Measurements from ENCODE around the gene PLCZ1. TPM values are rescaled to one million over a fixed set of nuclear protein-coding genes. Genes with fewer than 3 reads are reported as not detected.
"Not testable (repeated sequence)": the region's sequence is repeated elsewhere in the genome, so short reads cannot be mapped to it uniquely, and the experiment has no call there.

Gene PLCZ1
- total and polyA plus RNA-seq, 10 of the 15 experiments (the other 5 are each of a cell fraction or from before 2014, with no cell fraction given): not detected

DNA sequence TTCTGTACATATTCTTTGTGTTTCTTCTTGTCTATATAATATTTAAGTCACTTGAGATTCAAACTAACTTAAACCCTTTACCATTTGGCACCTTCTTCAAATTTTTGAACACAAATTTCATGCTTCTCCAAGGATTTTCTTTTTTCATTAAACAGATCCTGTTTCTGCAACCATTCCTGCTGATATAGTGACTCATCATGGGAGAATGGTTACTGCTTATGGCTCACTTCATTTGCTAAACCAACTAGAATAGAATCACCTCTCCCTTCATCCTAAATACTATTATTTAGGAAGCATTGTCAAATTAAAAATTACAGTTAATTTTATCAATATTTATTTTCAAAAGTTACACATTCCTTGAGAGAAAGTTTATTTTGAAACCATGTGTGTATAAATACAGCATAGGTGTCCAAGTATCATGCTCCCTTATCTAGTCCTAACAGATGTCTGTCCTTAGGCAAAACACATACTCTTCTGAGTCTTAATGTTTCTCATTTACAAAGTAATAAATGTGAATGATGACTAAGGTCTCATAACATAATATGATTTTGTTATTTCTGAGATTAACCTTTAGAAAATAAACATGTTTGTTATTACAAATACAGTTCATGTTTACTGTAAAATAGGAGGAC lies 40.7 kb downstream of the PLCZ1 start (continued):
- TF ChIP-seq EP300 (IDR thresholded peaks at IDR 0.05; ENCODE audit: borderline replicate concordance in 1 of 2, control insufficient read depth in 1 of 2, low read depth in 2 of 2, low read length in 2 of 2) (no peak), CBFB (IDR thresholded peaks at IDR 0.05; ENCODE audit: low read depth) (no peak), SP1 (IDR thresholded peaks at IDR 0.05; ENCODE audit: low read depth, low read length) (no peak), NR2C2 (IDR thresholded peaks at IDR 0.05; ENCODE audit: borderline replicate concordance, control insufficient read depth, insufficient read length, low read depth) (no peak), ZNF207 (IDR thresholded peaks at IDR 0.05; ENCODE audit: borderline replicate concordance) (no peak)
- TF ChIP-seq, protein P1, sequence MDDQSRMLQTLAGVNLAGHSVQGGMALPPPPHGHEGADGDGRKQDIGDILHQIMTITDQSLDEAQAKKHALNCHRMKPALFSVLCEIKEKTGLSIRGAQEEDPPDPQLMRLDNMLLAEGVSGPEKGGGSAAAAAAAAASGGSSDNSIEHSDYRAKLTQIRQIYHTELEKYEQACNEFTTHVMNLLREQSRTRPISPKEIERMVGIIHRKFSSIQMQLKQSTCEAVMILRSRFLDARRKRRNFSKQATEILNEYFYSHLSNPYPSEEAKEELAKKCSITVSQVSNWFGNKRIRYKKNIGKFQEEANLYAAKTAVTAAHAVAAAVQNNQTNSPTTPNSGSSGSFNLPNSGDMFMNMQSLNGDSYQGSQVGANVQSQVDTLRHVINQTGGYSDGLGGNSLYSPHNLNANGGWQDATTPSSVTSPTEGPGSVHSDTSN (IDR thresholded peaks at IDR 0.05; ENCODE audit: insufficient replicate concordance, low read depth, low read length): no peak

GRCh38 chr12:18693986-18694385 lies 43.8 kb downstream of the PLCZ1 start:
- intact Hi-C loops (cut with micrococcal nuclease; ENCODE audit: unreplicated experiment); BruUV-seq (replicated peaks): not testable (repeated sequence)

More at GRCh38 chr12:18693986-18694385, 43.8 kb downstream of the PLCZ1 start:
- H3K9ac ChIP-seq (ENCODE audit: control insufficient read depth, insufficient read depth, low read length); DNase-seq (ENCODE audit: low read depth, low spot score); H4K20me1 ChIP-seq (ENCODE audit: control insufficient read depth, insufficient read depth); ATAC-seq; H3K4me2 ChIP-seq (ENCODE audit: control insufficient read depth, insufficient read depth); H3K4me3 ChIP-seq; H3K27ac ChIP-seq (ENCODE audit: control insufficient read depth, insufficient read depth); H2AFZ ChIP-seq (ENCODE audit: control insufficient read depth, low read depth, low read length); H3K27me3 ChIP-seq (replicated peaks in 1 of 2; ENCODE audit: control insufficient read depth in 2 of 2, insufficient read depth in 2 of 2, low read length in 1 of 2); H3K79me2 ChIP-seq (ENCODE audit: control insufficient read depth, insufficient read depth, low read length); CTCF ChIA-PET; in situ Hi-C loops (cut with MboI); H3K9me3 ChIP-seq (replicated peaks; ENCODE audit: control insufficient read depth, insufficient read depth, low read length); FAIRE-seq; POLR2A ChIA-PET; H3K36me3 ChIP-seq (ENCODE audit: control insufficient read depth in 2 of 2, insufficient read depth in 2 of 2, low read length in 1 of 2); H3K4me1 ChIP-seq (ENCODE audit: control insufficient read depth, insufficient read depth, low read length); RAD21 ChIA-PET (ENCODE audit: unreplicated experiment): not testable (repeated sequence)
- 26% methylated on average over 5 of the region's 5 CpGs for WGBS (ENCODE audit: insufficient coverage, insufficient replicate concordance, low lambda C conversion rate, missing lambda C conversion rate)
- SMC1A ChIA-PET (ENCODE audit: uncharacterized antibody, unreplicated experiment): interaction anchor here (0.7 kb wide), 1 partner anchor 328 kb away, joined by 3 read pairs; no protein-coding TSS in a partner anchor
